Kidney epithelial cell (primary cell): ENCODE measurements around the gene KIAA1671. TPM values are rescaled to one million over a fixed set of nuclear protein-coding genes. Genes with fewer than 3 reads are reported as not detected.

Experiments
- DNase-seq: peaks from one replicate; pipeline ENCODE4 v3.0.0-alpha.2; 2010; ENCODE audit warnings: low read depth
- H3K27me3 ChIP-seq: 2 replicates; pipeline ENCODE4 v1.6.0; 2011; ENCODE audit warnings: low read length; ENCODE audit not compliant: control insufficient read depth, insufficient read depth
- H3K36me3 ChIP-seq: 2 replicates; pipeline ENCODE4 v1.5.1; 2011; ENCODE audit warnings: low read length; ENCODE audit not compliant: control insufficient read depth, insufficient read depth
- H3K4me3 ChIP-seq: 2 replicates; pipeline ENCODE4 v1.5.1; 2011; ENCODE audit warnings: low read depth, mild to moderate bottlenecking, control low read depth, low read length
- total RNA-seq: library from RNA; depleted of rRNA; stranded (reverse); fragments of >200 nt; gene quantifications from 2 replicates; pipeline ENCODE4 v1.2.3, GENCODE V29; 2015
- TF ChIP-seq, protein P1 (sequence below): IDR thresholded peaks from 2 replicates; pipeline ENCODE4 v1.5.1; 2011; ENCODE audit warnings: mild to moderate bottlenecking, moderate library complexity, low read length, control low read depth, inconsistent platforms; ENCODE audit not compliant: insufficient read depth, poor library complexity, severe bottlenecking

Gene KIAA1671
- total RNA-seq, 1 donor from 2014 or later, result 32.3 TPM

DNA sequence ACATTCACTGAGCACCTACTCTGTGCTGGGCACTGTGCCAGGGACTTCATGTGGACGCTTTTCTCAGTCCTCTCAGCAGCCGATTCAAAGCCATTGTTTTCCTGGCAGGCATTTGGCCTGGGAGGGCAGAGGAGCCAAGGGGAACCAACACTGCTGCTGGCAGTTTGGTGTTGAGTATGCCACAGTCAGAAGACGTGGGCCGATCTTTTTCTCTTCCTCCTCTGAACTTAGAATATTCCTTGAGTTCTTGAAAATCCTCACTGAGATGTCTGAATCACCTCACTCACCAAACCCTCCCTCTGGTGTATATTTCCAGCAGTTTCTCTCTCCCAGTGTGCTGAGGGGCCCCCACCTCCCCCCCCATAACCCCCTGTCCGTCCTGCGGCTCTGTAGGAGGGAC is 132.6 kb downstream of the KIAA1671 start:
- no peak overlapping the region for H3K4me3 ChIP-seq
- H3K36me3 ChIP-seq, result no peaks in the 10 kb centered on the region
- no peak for DNase-seq
- TF ChIP-seq, protein P1, sequence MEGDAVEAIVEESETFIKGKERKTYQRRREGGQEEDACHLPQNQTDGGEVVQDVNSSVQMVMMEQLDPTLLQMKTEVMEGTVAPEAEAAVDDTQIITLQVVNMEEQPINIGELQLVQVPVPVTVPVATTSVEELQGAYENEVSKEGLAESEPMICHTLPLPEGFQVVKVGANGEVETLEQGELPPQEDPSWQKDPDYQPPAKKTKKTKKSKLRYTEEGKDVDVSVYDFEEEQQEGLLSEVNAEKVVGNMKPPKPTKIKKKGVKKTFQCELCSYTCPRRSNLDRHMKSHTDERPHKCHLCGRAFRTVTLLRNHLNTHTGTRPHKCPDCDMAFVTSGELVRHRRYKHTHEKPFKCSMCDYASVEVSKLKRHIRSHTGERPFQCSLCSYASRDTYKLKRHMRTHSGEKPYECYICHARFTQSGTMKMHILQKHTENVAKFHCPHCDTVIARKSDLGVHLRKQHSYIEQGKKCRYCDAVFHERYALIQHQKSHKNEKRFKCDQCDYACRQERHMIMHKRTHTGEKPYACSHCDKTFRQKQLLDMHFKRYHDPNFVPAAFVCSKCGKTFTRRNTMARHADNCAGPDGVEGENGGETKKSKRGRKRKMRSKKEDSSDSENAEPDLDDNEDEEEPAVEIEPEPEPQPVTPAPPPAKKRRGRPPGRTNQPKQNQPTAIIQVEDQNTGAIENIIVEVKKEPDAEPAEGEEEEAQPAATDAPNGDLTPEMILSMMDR, result no peak
- H3K27me3 ChIP-seq, result no peaks in the 10 kb centered on the region

DNA sequence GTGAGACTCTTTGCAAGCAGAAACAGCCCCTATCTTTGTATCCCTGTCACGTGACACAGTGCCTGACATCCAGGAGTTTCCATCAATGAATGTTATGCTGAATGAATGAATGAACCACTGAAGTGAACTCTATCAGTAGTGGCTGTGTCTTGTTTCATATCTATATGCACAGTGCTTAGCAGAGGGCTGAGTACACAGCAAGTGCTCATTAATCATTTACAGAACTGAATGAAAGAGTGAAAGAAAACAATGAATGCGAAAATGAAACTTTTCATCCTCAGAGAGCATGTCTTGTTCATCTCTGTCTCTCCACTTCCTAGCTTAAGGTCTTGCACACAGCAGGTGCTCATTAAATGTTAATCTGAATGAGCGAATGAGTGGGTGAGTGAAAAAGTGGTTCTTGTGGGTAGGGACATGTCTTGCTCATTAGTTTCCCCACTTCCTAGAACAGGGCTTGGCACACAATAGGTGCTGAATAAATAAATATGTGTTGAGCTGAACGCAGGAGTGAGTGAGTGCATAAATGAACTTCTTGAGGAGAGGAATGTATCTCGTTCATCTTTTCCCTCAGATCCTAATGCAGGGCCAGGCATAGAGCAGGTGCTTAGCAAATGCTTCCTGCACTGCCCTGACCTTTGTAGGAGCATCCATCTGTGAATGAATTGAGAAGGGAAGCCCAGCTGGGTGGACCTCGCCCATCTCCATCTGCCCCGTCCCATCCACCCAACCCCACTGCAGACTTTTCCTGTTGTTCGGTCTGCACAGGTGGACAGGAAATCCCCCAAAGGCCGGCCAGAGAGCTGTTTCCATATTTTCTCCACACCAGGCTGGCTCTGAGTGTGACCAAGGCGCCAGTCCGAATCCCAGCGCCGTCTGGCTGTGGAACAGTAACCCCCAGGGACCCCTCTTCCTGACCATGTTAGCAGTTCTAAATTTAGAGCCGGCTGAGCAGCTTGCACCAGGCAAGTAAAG is 133.7 kb downstream of the KIAA1671 start:
- no peak for DNase-seq
- no peaks in the 10 kb centered on the region for H3K27me3 ChIP-seq
- TF ChIP-seq, protein P1, result no peak
- no peaks in the 10 kb centered on the region for H3K36me3 ChIP-seq
- H3K4me3 ChIP-seq, result no peak overlapping the region

DNA sequence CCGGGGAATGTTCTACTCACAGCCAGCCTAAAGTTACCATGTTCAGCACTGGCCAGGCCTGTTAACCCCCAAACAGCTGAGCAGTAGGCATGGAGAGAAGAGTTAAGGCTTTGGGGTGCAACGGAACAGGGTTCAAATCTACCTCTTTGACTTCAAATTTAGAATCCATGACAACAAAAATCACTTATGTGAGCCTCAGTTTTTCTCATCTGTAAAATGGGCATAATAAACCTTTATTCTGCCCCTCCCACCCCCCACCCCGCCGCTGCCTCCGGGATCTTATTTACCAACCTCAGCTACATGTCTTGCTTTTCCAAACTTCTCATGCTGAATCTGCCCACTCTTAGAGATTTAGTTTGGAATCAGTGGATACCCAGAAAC is 134.4 kb downstream of the KIAA1671 start:
- TF ChIP-seq, protein P1, result no peak
- Histone ChIP-seq H3K4me3 (no peak overlapping the region), H3K36me3 (no peaks in the 10 kb centered on the region), H3K27me3 (no peaks in the 10 kb centered on the region)
- no peak for DNase-seq

DNA sequence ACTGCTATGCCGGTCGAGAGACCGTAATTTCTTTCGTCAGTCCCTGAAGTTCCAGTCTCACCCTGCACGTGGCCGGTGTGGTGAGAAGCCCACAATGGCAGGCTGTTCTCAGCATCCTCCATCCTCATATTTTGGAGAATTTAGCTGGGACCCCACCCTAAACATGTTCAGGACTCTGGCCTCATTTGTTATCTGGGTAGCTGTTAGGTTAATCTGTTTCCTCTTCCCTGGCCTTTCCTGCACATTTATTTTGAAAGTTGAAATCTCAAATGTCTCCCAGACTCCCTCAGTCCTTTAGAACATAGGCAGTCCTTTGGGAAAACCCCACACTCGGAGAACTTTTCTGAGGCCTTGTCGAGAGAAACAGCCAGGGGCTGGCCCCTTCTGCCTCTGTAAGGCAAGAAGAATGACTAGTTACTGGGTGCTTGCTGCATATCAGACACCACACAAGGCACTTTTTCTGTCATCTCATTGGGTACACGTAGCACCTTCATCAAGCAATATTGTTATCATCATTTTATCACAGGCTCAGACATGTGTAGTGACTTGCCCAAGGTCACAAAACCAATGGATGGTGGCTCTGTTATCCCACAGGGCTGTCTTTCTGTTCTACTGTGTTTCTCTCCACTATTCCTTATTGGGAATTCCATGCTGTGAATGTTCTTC is 137.8 kb downstream of the KIAA1671 start:
- DNase-seq, result no peak
- Histone ChIP-seq H3K36me3 (no peaks in the 10 kb centered on the region), H3K4me3 (no peak overlapping the region), H3K27me3 (no peaks in the 10 kb centered on the region)
- TF ChIP-seq, protein P1, result no peak

DNA sequence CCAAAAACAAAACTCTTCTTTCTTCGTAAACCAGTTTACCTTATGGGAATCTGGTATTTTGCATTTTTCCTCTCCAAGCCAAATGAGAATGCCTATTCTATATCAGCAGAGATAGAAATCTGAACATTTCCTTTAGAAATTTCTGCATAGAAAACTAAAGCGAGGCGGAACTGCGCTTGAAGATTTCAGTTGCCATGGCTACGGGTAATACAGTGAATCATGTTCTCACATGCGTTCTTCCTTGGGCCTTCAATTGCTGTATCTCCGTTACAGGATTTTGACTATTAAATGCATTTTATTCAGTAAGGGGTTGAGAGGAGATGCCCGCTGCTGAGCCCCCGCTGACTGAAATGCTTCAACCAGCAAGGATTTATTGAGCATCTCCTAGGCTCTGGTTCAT is 138.9 kb downstream of the KIAA1671 start:
- Histone ChIP-seq H3K4me3 (no peak overlapping the region), H3K27me3 (no peaks in the 10 kb centered on the region), H3K36me3 (no peaks in the 10 kb centered on the region)
- DNase-seq, result no peak
- TF ChIP-seq, protein P1, result no peak
